Measurements from ENCODE around the gene EGR1.

Gene EGR1

DNA sequence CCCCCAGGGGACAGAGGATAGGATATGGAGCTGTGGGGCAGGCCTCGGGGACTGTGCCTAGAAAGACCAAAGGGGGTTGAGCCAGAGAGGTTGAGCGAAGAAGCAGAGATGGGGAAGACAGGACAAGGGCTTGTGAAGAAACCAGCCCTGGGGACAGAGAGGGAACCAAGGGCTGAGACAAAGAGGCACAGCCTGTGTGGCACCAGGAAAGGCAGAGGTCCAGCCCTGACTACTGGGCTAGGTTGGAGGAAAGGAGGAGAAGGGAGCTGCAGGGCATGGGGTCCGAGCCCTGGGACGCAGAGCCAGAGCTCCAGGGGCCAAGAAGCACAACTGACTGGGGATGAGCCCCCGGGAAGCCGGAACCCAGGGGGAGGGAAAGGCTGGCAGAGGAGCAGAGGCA lies 17.2 kb upstream of the EGR1 start:
- no peak for DNase-seq (ENCODE audit: low read depth)
- H3K4me3 ChIP-seq (replicated peaks; ENCODE audit: low read depth, low read length): no peak overlapping the region
- no peak for TF ChIP-seq CTCF (IDR thresholded peaks at IDR 0.05; ENCODE audit: low read length, missing control alignments)

DNA sequence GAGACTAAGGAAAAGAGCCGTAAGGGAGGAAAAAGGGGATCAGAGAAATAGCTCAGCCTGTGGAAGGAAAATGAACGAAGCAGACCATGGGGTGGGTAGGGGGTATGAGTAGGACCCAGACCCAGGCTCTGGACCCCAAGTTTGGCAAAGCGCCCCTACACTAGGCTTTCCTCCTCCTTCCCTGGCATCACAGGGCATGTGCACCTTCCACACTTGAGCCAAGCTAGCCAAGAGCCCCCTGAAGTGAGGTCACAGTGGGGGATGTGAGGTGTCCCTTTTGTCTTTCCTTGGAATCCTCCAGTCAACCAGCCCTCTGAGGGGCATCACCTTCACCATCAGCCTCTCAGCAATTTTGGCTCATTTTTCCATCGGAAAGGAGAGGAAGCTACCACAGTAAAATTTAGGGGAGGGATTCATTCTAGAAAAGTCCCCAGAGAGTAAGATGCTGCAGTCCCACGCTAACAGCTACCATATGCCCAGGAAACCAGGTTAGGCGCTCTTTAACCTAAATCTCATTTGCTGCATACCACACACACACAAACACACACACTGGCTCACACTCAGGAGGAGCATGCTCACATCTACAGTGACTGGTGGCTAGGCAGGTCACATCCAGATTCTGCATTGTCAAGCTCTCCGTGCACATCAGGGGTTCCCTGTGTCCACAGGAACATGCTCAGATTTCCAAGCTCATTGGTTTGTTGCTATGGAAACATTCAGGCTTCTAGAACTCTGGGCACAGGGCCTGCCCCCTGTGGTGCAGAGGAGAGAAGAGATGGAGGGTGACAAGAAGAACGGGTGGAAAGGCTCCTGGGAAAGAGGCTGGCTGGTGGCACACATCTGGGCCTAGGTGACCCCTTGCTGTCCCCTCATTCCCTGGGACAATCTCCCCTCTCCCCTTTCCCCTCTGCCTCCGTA lies 16.5 kb upstream of the EGR1 start:
- no peak overlapping the region for H3K4me3 ChIP-seq (replicated peaks; ENCODE audit: low read depth, low read length)
- no peak for TF ChIP-seq CTCF (IDR thresholded peaks at IDR 0.05; ENCODE audit: low read length, missing control alignments)
- DNase-seq (ENCODE audit: low read depth): no peak

- peak; percentile 85 for TF ChIP-seq CTCF (IDR thresholded peaks at IDR 0.05; ENCODE audit: low read length, missing control alignments)
- DNase-seq (ENCODE audit: low read depth): peak; percentile 86
- no peak overlapping the region for H3K4me3 ChIP-seq (replicated peaks; ENCODE audit: low read depth, low read length)
Observed at GRCh38 chr5:138449501-138450239, 15.6 kb upstream of the EGR1 start.

- TF ChIP-seq CTCF (IDR thresholded peaks at IDR 0.05; ENCODE audit: low read length, missing control alignments): no peak
- DNase-seq (ENCODE audit: low read depth): no peak
- no peak overlapping the region for H3K4me3 ChIP-seq (replicated peaks; ENCODE audit: low read depth, low read length)
Observed at GRCh38 chr5:138450971-138451370, 14.3 kb upstream of the EGR1 start.

GRCh38 chr5:138452720-138453119 lies 12.6 kb upstream of the EGR1 start:
- no peak for TF ChIP-seq CTCF (IDR thresholded peaks at IDR 0.05; ENCODE audit: low read length, missing control alignments)
- no peak for DNase-seq (ENCODE audit: low read depth)
- no peak overlapping the region for H3K4me3 ChIP-seq (replicated peaks; ENCODE audit: low read depth, low read length)

DNA sequence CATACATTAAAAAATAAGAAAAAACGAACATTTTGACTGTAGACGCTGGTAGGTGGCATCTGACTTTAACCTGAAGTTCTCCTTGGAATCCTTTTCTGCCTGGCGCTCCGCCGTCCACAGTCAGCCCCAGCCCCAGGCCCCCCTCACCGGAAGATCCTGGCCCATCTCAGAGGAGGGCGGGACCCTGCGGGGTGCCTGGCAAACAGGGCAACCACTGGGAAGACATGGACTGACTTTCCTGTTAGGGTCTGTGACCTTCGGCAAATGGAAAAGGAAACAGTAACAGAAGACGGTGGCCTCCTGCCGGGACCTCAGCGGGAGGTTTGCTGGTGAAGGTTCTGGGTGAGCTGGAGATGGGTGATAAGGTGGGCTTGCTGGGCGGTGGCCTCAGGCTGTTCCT lies 11.7 kb upstream of the EGR1 start:
- no peak for TF ChIP-seq CTCF (IDR thresholded peaks at IDR 0.05; ENCODE audit: low read length, missing control alignments)
- no peak for DNase-seq (ENCODE audit: low read depth)
- no peak overlapping the region for H3K4me3 ChIP-seq (replicated peaks; ENCODE audit: low read depth, low read length)
